GM06990 (cell line): Measurements from ENCODE around the gene ANXA7.

Source experiments
- DNase-seq: peaks from one replicate; pipeline ENCODE4 v3.0.0-alpha.2; 2011; ENCODE audit not compliant: insufficient read length; ENCODE audit errors: extremely low read depth
- H3K27me3 ChIP-seq: replicated peaks from 2 replicates; pipeline ENCODE4 v1.6.0; 2011; ENCODE audit warnings: low read length; ENCODE audit not compliant: control insufficient read depth, insufficient read depth
- H3K36me3 ChIP-seq: 2 replicates; pipeline ENCODE4 v1.5.1; 2011; ENCODE audit warnings: low read length; ENCODE audit not compliant: control insufficient read depth, insufficient read depth
- H3K4me3 ChIP-seq: replicated peaks from 2 replicates; pipeline ENCODE4 v1.5.1; 2011; ENCODE audit warnings: low read depth, mild to moderate bottlenecking, control low read depth, low read length
- TF ChIP-seq, protein P1 (sequence below): IDR thresholded peaks from 2 replicates; pipeline ENCODE4 v1.5.1; 2011; ENCODE audit warnings: low read length, control low read depth, mild to moderate bottlenecking, inconsistent platforms; ENCODE audit not compliant: insufficient read depth, poor library complexity, severe bottlenecking

Gene ANXA7

DNA sequence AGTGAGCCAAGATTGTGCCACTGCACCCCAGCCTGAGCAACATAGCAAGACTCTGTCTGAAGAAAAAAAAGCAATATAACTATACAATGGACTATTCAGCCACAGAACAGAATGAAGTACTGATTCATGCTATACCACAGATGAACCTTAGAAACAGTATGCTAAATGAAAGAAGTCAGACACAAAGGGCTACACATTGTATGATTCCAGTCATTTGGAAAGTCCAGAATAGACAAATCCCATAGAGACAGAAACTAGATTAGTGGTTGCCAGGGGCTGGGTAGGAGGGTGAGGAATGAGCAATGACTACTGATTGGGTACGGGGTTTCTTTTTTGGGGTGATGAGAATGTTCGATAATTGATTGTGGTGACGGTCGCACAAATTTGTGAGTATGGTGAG is 45.6 kb downstream of the ANXA7 start:
- H3K27me3 ChIP-seq, result no peaks in the 10 kb centered on the region
- TF ChIP-seq, protein P1, sequence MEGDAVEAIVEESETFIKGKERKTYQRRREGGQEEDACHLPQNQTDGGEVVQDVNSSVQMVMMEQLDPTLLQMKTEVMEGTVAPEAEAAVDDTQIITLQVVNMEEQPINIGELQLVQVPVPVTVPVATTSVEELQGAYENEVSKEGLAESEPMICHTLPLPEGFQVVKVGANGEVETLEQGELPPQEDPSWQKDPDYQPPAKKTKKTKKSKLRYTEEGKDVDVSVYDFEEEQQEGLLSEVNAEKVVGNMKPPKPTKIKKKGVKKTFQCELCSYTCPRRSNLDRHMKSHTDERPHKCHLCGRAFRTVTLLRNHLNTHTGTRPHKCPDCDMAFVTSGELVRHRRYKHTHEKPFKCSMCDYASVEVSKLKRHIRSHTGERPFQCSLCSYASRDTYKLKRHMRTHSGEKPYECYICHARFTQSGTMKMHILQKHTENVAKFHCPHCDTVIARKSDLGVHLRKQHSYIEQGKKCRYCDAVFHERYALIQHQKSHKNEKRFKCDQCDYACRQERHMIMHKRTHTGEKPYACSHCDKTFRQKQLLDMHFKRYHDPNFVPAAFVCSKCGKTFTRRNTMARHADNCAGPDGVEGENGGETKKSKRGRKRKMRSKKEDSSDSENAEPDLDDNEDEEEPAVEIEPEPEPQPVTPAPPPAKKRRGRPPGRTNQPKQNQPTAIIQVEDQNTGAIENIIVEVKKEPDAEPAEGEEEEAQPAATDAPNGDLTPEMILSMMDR, result no peak
- DNase-seq, result no peak
- H3K4me3 ChIP-seq, result no peak overlapping the region
- peaks cover 2% of the 10 kb centered on the region for H3K36me3 ChIP-seq

GRCh38 chr10:73366381-73367298 is 47.2 kb downstream of the ANXA7 start:
- peak; percentile 22 for DNase-seq
- no peaks in the 10 kb centered on the region for H3K27me3 ChIP-seq
- H3K36me3 ChIP-seq, result peaks cover 1% of the 10 kb centered on the region
- H3K4me3 ChIP-seq, result no peak overlapping the region
- TF ChIP-seq, protein P1, result no peak

DNA sequence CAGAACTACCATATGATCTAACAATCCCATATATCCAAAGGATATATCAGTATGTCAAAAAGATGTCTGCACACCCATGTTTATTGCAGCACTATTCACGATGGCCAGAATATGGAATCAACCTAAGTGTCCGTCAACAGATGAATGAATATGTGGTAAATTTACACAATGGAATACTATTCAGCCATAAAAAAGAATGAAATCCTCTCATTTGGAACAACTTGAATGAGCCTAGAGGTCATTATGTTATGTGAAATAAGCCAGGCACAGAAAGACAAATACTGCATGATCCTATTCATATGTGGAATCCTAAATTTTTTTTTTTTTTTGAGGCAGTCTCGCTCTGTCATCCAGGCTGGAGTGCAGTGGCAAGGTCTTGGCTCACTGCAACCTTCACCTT is 48.9 kb downstream of the ANXA7 start:
- DNase-seq, result no peak

GRCh38 chr10:73359492-73359891 is 54.4 kb downstream of the ANXA7 start:
- DNase-seq, result no peak
- H3K27me3 ChIP-seq, result no peaks in the 10 kb centered on the region
- TF ChIP-seq, protein P1, result no peak
- no peak overlapping the region for H3K4me3 ChIP-seq
- H3K36me3 ChIP-seq, result 0 out of 2 replicates have a peak, but pooled peaks cover 1% of the 10 kb centered on the region

More for the DNA sequence above, 48.9 kb downstream of the ANXA7 start:
- Histone ChIP-seq H3K36me3 (peaks cover 1% of the 10 kb centered on the region), H3K27me3 (no peaks in the 10 kb centered on the region), H3K4me3 (no peak overlapping the region)
- TF ChIP-seq, protein P1, result no peak

DNA sequence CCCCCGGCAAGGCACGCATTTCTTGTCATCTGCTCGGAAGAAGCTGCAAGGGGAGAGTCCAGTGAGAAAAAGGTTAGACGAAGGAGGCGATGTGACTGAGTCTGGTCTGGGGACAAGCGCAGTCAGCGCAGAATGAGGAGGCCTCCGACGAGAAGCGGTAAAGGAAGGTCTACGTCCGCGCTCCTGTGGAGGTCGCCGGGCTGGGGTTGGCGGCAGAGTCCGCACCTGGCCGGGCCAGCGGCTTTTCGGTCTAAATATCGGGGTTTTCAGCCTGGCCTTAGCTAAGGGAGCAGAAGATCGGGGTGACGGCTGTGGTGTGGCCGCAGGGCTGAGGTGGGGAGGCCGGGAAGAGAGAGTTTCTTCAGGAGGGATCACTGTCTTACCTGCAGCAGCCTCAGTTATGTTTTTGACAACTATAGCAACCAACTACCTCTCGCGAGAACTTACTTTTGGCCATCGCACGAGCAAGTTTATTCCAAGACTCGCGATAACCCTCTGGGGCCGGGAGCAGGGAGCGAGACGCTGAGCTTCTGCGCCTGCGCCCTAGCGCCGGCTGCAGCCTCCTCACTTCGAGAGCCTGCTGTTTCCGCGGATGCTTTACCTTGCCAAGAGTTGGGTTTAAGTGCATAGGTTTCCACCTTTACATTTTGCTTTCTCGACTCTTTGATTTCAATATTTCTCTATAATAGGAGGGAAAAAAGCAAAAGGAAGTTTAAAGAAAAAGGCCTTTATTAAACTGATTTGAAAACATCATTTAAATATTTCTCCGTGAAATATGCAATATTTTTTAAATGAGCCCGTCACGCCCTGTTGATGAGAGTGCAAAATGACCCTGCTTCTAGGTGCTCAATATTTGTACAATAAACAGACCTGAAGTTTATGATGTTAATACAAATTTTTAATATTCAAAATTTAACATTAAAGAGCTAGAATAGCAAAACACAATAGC is 55.3 kb downstream of the ANXA7 start, which contains the start of gene CFAP70:
TSS of gene CFAP70 (minus strand) at position 534 of the 949 bp plus-strand sequence. CDS start 4,068 bp downstream, outside the sequence.
- H3K36me3 ChIP-seq, result no peaks in the 10 kb centered on the region
- DNase-seq, result peak; percentile 94
- TF ChIP-seq, protein P1, result no peak

More for the DNA sequence above, 55.3 kb downstream of the ANXA7 start, which contains the start of gene CFAP70:
- Histone ChIP-seq H3K4me3 (peak within 1 kb of the TSS; percentile 66), H3K27me3 (no peaks in the 10 kb centered on the region)
